Measurements from ENCODE around the gene PDSS2. TPM values are rescaled to one million over a fixed set of nuclear protein-coding genes. Genes with fewer than 3 reads are reported as not detected.
"Not testable (repeated sequence)": the region's sequence is repeated elsewhere in the genome, so short reads cannot be mapped to it uniquely, and the experiment has no call there.

The PDSS2 gene
- total RNA-seq, 1 experiment from 2014 or later: 12.1 TPM

DNA sequence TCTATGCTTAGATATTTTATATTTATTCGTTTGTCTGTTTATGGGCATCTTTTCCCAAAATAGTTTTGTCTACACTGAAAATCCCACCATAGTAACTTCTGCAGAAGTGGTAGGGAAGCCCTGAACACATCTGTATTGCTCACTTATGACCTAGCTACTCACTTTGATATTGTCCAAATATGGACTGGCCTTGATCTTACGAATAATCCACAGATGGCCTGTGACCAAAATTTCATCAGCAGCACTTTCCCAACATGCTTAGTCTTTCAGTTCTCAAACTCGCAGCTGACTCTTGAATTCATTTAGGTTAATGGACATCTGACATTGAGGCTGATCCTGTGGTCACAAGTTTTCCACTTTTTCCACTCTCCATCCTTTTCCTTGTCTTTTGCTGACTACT, 263.2 kb downstream of the PDSS2 start:
- DNase-seq: no peak
- H4K91ac ChIP-seq (ENCODE audit: insufficient read length, low read depth, low read length): no peak overlapping the region
- no peak overlapping the region for H3K9ac ChIP-seq (ENCODE audit: extremely low read depth, insufficient read length, low read length)
- H3K27ac ChIP-seq (ENCODE audit: insufficient read length, low read depth, low read length): no peak overlapping the region
- no peaks in the 10 kb centered on the region for H4K20me1 ChIP-seq (ENCODE audit: control insufficient read depth, insufficient read depth, insufficient read length)
- no peaks in the 10 kb centered on the region for H3K79me1 ChIP-seq (ENCODE audit: insufficient read depth, low read depth, low read length, poor library complexity, severe bottlenecking)
- peaks cover 0 to 3% (median 0%) of the 10 kb centered on the region in 3 experiments; a peak in 2 of 7 replicates for H3K36me3 Mint-ChIP-seq (ENCODE audit: insufficient read depth in 1 of 3, low read depth in 3 of 3)
- H2AFZ ChIP-seq (ENCODE audit: low read length): no peak overlapping the region
- H2BK12ac ChIP-seq (ENCODE audit: insufficient read length, low read depth, low read length): no peak overlapping the region
- no peak overlapping the region for H2BK120ac ChIP-seq (ENCODE audit: low read depth, low read length, poor library complexity, severe bottlenecking)
- H3K23ac ChIP-seq (ENCODE audit: insufficient read length, low read depth, low read length): no peak overlapping the region
- no peak overlapping the region for H3K18ac ChIP-seq (ENCODE audit: insufficient read length, low read depth, low read length)
- H3T11ph ChIP-seq (ENCODE audit: low read length): no peak overlapping the region
- TF ChIP-seq, protein P1, sequence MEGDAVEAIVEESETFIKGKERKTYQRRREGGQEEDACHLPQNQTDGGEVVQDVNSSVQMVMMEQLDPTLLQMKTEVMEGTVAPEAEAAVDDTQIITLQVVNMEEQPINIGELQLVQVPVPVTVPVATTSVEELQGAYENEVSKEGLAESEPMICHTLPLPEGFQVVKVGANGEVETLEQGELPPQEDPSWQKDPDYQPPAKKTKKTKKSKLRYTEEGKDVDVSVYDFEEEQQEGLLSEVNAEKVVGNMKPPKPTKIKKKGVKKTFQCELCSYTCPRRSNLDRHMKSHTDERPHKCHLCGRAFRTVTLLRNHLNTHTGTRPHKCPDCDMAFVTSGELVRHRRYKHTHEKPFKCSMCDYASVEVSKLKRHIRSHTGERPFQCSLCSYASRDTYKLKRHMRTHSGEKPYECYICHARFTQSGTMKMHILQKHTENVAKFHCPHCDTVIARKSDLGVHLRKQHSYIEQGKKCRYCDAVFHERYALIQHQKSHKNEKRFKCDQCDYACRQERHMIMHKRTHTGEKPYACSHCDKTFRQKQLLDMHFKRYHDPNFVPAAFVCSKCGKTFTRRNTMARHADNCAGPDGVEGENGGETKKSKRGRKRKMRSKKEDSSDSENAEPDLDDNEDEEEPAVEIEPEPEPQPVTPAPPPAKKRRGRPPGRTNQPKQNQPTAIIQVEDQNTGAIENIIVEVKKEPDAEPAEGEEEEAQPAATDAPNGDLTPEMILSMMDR (conservative IDR thresholded peaks at IDR 0.05): no peak
- H3K27me3 ChIP-seq (ENCODE audit: insufficient read depth, low read length): no peaks in the 10 kb centered on the region; the same call in 1 of the 2 replicates
- no peaks in the 10 kb centered on the region for H3K23me2 ChIP-seq (ENCODE audit: insufficient read length, low read depth, low read length, poor library complexity, severe bottlenecking)
- H3K4ac ChIP-seq (ENCODE audit: low read depth, low read length): no peak overlapping the region
- H2BK20ac ChIP-seq (ENCODE audit: low read depth, low read length, poor library complexity, severe bottlenecking): no peak overlapping the region
- no peaks in the 10 kb centered on the region for H3K27me3 Mint-ChIP-seq (ENCODE audit: low read depth)
- H3K27ac Mint-ChIP-seq: no peak overlapping the region
- no peaks in the 10 kb centered on the region for H3K79me2 ChIP-seq (ENCODE audit: insufficient read depth, low read length)
- no peak overlapping the region for H2BK5ac ChIP-seq (ENCODE audit: insufficient read length, low read length)
- WGBS (ENCODE audit: extremely low coverage, insufficient read length, low lambda C conversion rate): no CpG with 5 or more reads among the region's 3 CpGs
- H3K4me3 Mint-ChIP-seq: no peak overlapping the region
- H2AK5ac ChIP-seq (ENCODE audit: insufficient read length, low read length): no peak overlapping the region
- H3K4me2 ChIP-seq (ENCODE audit: insufficient read depth, insufficient read length, low read length): no peak overlapping the region
- H3K4me1 Mint-ChIP-seq: no peaks in the 10 kb centered on the region
- H2BK15ac ChIP-seq (ENCODE audit: low read depth, low read length): no peak overlapping the region
- H3K56ac ChIP-seq (ENCODE audit: insufficient read length, low read depth, low read length): no peak overlapping the region
- H3K9me3 ChIP-seq (ENCODE audit: control insufficient read depth, low read depth, low read length): no peaks in the 10 kb centered on the region
- no peak overlapping the region for H4K5ac ChIP-seq (ENCODE audit: insufficient read length, low read depth, low read length)
- H3K4me1 ChIP-seq (ENCODE audit: insufficient read depth, low read length): no peaks in the 10 kb centered on the region
- no peak overlapping the region for H4K8ac ChIP-seq (replicated peaks; ENCODE audit: insufficient read length, low read depth, low read length)
- H3K9me3 Mint-ChIP-seq: no peaks in the 10 kb centered on the region
- H3K14ac ChIP-seq (ENCODE audit: insufficient read depth, low read length): no peak overlapping the region

DNA sequence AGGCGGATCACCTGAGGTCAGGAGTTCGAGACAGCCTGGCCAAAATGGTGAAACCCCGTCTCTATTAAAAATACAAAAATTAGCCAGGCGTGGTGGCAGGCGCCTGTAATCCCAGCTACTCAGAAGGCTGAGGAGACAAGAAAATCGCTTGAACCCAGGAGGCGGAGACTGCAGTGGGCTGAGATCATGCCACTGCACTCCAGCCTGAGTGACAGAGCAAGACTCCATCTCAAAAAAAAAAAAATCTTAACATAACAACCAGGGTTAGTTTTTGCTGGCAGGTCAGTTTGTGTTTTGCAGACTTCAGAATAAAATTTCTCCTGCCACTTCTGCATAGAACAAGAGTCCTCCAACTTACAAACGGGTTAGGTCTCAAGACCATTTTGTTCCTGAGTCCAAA, 264.6 kb downstream of the PDSS2 start:
- not testable (repeated sequence) for H3K23me2 ChIP-seq (ENCODE audit: insufficient read length, low read depth, low read length, poor library complexity, severe bottlenecking); H3K36me3 Mint-ChIP-seq (ENCODE audit: insufficient read depth in 1 of 3, low read depth in 3 of 3); H4K20me1 ChIP-seq (ENCODE audit: control insufficient read depth, insufficient read depth, insufficient read length); H4K5ac ChIP-seq (ENCODE audit: insufficient read length, low read depth, low read length); H3K9me3 ChIP-seq (ENCODE audit: control insufficient read depth, low read depth, low read length); H3K79me1 ChIP-seq (ENCODE audit: insufficient read depth, low read depth, low read length, poor library complexity, severe bottlenecking); H3K18ac ChIP-seq (ENCODE audit: insufficient read length, low read depth, low read length); H3K27ac Mint-ChIP-seq; H3K56ac ChIP-seq (ENCODE audit: insufficient read length, low read depth, low read length); H3K27ac ChIP-seq (ENCODE audit: insufficient read length, low read depth, low read length); H3K9me3 Mint-ChIP-seq; H3K4ac ChIP-seq (ENCODE audit: low read depth, low read length); H2BK20ac ChIP-seq (ENCODE audit: low read depth, low read length, poor library complexity, severe bottlenecking); H3T11ph ChIP-seq (ENCODE audit: low read length); H3K9ac ChIP-seq (ENCODE audit: extremely low read depth, insufficient read length, low read length); H4K8ac ChIP-seq (replicated peaks; ENCODE audit: insufficient read length, low read depth, low read length); H2BK120ac ChIP-seq (ENCODE audit: low read depth, low read length, poor library complexity, severe bottlenecking); H3K4me2 ChIP-seq (ENCODE audit: insufficient read depth, insufficient read length, low read length); H2AK5ac ChIP-seq (ENCODE audit: insufficient read length, low read length); H3K4me3 Mint-ChIP-seq; H3K14ac ChIP-seq (ENCODE audit: insufficient read depth, low read length); H2BK12ac ChIP-seq (ENCODE audit: insufficient read length, low read depth, low read length); DNase-seq; H3K79me2 ChIP-seq (ENCODE audit: insufficient read depth, low read length); H3K27me3 Mint-ChIP-seq (ENCODE audit: low read depth); H2BK5ac ChIP-seq (ENCODE audit: insufficient read length, low read length); H3K4me1 Mint-ChIP-seq; H3K23ac ChIP-seq (ENCODE audit: insufficient read length, low read depth, low read length); H3K27me3 ChIP-seq (ENCODE audit: insufficient read depth, low read length); H2AFZ ChIP-seq (ENCODE audit: low read length); H4K91ac ChIP-seq (ENCODE audit: insufficient read length, low read depth, low read length); H3K4me1 ChIP-seq (ENCODE audit: insufficient read depth, low read length); H2BK15ac ChIP-seq (ENCODE audit: low read depth, low read length)
- WGBS (ENCODE audit: extremely low coverage, insufficient read length, low lambda C conversion rate): no CpG with 5 or more reads among the region's 8 CpGs
